NCI-H1930 (cell line): ENCODE results near the gene DRG2.
A peak's percentile ranks its signal among the peaks of the same experiment; 100 is the strongest.

Experiments used
- DNase-seq, 2 experiments: peaks; one replicate each; lab custom pipeline; 2025; lab: John Stamatoyannopoulos, UW

Gene DRG2

DNA sequence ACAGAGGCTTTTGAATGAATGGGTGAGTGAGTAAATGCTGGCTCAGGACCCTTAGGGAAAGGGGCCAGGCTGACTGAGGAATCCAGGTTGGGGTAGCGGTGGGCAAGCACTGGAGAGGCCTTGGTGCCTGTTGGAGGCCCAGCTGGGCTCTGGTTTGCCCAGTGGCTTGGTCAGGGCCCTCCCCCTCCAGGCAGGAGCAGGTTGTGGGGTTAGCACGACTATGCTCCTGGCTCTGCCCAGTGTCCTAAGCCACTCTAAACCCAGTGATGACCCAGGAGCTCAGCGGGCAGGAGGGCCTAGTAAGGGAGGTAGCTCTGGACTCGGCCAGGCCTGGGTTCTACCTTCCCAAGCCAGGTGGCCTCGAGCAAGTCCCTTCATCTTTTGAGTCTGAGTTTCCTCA is 28.3 kb downstream of the DRG2 start:
- DNase-seq = no peak

DNA sequence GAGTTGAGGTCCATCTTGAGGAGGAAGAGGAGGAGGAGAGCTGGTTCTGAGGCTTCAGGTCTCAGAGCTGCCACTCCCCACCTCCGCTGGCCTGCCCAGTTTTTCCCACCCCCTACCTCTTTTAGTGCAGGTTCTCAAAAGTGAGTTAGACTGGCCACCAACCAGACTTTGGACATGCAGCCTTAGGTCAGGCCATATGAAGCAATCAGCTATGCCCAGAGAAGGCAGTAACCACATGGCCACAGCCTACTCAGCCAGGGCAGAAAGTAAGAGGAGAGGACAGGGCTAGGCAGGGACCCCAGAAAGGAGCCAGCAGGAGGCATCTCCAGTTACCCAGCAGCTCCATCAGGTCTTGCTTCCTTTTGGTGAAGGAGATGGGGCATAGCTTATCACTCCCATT is 29.8 kb downstream of the DRG2 start:
- no peak for DNase-seq

DNA sequence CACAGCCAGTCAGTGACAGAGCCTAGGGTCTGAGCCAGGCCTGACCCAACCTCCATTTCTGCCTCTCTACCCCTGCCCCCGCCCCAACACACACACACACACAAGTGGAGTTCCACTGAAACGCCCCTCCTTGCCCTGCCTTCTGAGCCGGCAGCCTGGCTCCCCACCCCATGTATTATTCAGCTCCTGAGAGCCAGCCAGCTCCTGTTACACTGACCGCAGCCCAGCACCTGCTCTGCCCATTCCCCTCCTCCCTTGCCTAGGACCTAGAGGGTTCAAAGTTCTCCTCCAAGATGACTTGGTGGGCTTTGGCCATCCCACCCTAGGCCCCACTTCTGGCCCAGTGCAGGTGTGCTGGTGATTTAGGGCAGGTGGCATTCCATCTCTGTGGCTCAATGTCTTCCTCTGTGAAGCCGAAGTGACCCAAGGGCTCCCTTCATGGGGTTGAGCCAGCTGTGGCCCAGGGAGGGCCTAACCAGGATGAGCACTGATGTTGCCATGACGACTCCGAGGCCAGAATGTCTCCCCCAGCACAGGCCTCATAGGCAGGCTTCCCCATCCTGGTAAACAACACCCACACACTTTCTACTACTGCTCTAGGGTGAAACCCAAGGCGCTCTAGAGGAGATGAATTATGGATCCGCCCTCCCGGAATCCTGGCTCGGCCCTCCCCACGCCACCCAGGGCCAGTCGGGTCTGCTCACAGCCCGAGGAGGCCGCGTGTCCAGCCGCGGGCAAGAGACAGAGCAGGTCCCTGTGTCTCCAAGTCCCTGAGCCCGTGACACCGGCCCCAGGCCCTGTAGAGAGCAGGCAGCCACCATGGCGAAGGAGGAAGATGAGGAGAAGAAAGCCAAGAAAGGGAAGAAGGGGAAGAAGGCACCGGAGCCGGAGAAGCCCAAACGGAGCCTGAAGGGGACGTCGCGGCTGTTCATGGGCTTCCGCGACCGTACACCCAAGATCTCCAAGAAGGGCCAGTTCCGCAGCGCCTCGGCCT is 30.5 kb downstream of the DRG2 start:
- no peak for DNase-seq

DNA sequence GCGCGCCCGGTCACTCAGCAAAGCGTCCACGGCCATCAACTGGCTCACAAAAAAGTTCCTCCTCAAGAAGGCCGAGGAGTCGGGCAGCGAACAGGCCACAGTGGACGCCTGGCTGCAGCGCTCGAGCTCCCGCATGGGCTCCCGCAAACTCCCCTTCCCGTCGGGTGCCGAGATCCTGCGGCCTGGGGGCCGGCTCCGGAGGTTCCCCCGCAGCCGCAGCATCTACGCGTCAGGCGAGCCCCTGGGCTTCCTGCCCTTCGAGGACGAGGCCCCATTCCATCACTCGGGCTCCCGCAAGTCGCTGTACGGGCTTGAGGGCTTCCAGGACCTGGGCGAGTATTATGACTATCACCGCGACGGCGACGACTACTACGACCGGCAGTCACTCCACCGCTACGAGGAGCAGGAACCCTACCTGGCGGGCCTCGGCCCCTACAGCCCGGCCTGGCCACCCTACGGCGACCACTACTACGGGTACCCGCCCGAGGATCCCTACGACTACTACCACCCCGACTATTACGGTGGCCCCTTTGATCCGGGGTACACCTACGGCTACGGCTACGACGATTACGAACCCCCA is 31.5 kb downstream of the DRG2 start:
- no peak for DNase-seq

DNA sequence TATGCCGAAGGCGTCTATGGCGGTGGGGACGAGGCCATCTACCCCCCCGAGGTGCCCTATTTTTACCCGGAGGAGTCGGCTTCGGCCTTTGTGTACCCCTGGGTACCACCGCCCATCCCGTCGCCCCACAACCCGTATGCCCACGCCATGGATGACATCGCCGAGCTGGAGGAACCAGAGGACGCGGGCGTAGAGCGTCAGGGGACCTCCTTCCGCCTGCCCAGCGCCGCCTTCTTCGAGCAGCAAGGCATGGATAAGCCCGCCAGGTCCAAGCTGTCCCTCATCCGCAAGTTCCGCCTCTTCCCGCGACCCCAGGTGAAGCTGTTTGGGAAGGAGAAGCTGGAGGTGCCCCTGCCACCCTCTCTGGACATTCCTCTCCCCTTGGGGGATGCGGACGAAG is 32.2 kb downstream of the DRG2 start:
- no peak for DNase-seq

DNA sequence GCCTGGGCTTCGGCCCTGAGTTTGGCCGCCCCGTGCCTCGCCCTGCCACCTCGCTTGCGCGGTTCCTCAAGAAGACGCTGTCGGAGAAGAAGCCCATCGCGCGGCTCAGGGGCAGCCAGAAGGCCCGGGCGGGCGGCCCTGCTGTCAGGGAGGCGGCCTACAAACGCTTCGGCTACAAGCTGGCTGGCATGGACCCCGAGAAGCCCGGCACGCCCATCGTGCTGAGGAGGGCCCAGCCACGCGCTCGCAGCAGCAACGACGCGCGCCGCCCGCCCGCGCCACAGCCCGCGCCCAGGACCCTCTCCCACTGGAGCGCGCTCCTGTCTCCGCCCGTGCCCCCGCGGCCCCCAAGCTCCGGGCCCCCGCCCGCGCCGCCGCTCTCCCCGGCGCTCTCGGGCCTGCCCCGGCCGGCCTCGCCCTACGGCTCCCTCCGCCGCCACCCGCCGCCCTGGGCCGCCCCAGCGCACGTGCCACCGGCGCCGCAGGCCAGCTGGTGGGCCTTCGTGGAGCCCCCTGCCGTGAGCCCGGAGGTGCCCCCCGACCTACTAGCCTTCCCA is 32.8 kb downstream of the DRG2 start:
- no peak for DNase-seq

DNA sequence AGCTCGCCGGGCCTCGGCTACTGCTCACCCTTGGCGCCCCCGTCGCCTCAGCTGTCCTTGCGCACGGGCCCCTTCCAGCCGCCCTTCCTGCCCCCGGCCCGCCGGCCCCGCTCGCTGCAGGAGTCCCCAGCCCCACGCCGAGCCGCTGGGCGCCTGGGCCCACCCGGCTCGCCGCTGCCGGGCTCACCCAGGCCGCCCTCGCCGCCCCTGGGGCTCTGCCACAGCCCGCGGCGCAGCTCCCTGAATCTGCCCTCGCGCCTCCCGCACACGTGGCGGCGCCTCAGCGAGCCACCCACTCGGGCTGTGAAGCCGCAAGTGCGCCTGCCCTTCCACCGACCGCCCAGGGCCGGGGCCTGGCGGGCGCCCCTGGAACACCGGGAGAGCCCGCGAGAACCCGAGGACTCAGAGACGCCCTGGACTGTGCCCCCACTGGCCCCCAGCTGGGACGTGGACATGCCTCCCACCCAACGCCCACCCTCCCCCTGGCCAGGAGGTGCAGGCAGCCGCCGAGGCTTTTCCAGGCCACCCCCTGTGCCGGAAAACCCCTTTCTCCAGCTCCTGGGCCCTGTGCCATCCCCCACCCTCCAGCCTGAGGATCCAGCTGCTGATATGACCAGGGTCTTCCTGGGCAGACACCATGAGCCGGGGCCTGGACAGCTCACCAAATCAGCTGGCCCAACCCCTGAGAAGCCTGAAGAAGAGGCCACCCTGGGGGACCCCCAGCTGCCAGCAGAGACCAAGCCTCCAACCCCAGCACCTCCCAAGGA is 33.6 kb downstream of the DRG2 start:
- DNase-seq = no peak

DNA sequence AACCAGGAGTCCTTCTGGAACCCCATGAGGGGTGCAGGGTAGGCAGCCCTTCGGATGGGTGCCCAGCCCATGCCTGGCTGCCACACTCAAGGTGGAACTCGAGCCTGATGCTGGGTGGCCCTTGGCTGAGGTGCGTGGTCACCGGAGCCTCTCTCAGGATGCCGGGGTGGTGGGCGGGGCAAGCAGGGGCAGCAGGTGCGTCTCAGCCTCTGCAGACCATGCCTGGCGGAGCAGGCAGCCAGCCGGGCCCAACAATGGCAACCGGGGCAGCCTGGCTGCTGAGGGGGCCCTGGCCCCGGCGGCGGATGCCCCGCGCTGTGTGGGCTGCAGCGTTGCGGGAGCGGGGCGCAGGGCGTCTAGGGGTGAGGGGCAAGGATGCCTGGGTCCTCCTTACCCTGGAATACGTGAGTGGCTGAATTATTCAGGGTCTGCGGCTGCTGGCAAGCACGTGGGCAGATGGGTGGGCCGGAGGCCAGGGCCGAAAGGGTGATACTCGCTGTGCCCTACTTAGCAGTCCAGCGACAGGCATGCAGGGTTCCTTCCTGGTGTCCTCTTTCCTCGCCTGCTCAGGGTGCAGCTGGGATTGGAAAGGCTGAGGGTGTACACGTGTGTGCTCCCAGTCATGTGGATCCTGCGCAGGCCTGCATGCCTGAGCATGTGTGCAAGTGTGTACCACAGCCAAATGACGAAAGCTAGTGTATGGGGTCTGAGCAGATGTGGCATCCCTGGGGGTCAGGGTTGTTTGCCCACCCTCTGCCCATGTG is 35.4 kb downstream of the DRG2 start:
- no peak for DNase-seq

DNA sequence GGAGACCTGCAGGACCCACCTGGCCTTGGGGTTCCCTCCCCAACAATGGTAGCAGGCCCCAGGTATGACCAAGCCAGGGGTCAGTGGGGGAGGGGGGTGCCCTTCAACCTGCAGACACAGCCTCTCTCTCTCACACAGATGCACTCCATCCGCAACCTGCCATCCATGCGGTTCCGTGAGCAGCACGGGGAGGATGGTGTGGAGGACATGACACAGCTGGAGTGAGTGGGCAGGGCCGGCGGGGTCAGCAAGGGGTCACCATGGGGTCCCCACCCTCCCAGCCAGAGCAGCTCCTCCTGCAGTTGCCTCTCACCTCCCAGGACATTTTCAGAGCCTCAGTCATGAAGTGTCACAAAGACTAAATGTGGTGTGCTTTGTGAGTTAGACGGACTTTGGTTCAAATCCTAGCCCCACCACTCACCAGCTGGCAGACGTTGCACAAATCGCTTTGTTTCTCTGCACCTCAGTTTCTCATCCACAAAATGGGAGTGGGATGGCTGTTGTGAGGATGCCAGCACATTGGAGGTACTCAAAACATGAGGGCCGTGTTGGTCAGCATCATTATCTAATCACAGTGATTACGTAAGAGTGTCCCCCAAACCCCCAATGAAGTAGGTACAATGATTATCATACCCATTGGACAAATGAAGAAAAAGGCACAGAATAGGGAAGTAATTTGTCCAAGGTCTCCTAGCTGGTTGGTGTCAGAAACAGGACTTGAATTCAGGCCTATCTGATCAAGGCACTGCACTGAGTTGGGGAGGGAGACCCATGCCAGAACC is 36.8 kb downstream of the DRG2 start:
- no peak for DNase-seq

DNA sequence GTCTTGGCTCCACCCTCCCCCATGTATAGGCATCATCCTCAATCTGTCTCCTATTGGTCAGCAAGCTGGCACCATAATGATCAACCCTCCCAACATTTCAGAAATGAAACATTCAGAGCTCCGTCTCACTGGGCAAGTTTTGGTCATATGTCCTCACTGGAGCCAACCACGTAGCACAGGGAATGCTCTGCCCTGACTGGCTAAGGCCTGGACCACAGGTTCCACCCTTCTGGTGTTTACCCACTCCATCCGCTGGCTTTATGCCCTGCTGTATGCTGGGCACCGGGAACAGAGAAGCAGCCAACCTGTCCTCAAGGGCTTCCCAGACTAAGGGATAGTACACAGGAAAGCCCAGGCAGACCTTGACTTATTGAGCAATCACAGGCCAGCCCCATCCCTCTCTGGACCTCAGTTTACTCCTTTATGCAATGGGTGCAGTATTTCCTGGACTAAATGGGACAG is 41.3 kb downstream of the DRG2 start:
- DNase-seq = no peak

DNA sequence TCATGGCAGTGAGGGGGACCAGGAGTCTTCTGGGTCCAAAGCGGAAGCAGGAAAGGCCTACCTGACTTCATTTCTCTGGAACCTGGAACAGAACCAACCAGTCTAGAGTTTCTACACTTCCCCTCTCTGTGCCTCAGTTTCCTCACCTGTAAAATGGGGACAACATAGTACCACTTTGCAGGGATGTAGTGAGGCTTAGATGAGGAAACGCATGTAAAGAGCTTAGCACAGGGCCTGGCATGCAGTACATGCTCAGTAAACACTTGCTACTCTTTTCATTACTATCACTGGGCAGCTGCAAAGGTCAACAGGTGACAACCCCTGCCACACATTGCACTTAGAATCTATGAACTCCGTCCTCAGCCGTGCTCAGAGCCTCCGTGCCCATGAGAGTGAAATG is 45.0 kb downstream of the DRG2 start:
- no peak for DNase-seq

DNA sequence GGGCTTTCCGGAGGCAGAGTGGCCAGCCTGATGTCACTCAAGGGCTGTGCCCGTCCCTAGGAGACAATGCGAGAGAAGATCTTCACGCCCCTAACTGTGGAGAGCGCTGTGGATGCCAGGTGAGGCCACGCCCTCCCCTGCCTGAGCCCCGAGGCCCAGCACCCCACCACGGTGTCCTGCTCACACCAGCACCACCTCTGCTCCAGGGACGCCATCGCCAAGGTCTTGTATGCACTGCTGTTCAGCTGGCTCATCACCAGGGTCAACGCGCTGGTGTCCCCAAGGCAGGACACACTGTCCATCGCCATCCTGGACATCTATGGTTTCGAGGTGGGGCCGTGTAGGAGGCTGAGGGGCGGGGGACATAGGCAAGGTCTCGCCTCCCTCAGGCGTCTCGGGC is 48.6 kb downstream of the DRG2 start:
- no peak for DNase-seq

DNA sequence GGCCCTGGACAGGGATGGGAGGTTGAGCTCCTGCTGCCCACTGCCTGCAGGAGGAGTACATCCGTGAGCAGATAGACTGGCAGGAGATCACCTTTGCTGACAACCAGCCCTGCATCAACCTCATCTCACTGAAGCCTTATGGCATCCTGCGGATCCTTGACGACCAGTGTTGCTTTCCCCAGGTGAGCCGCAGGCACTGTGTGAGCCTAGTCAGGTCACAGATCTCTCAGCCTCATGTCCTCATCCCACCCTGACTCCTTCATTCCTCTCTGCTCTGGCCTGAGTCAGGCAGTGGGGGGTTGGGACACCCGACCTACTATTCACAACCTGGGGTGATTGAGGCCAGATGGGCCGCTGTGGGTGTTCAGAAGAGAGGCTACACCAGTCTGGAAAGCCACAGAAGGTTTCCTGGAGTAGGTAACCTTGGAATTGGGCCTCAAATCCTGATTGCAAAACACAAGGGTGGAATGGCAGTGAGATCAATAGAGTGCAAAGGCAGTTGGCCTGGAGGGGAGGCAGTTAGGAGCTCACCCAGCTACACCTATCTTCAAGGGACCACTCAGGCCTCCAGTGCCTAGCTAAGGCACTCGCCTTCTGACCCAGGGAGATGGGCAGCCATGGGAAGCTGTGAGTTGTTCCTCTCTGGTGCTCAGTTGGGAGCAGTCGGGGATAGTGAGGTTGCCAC is 50.5 kb downstream of the DRG2 start:
- no peak for DNase-seq

DNA sequence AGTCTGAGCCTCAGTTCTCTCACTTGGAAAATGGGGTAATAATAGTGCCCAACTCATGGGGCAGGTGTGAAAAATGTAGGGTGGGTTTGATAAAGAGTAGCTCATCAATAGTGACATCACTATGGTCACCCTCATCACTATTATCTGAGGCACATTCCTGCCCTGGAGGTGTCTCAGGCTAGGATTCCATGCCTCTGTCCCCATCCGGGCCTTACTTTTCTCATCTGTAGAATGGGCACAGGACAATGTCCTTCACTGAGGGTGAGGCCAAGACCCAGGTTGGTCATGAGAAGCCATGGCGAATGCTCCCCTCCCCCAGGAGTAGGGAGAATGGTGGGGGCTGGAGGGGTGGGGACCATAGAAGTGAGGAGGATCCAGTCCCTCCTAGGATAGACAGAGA is 51.3 kb downstream of the DRG2 start:
- no peak for DNase-seq

DNA sequence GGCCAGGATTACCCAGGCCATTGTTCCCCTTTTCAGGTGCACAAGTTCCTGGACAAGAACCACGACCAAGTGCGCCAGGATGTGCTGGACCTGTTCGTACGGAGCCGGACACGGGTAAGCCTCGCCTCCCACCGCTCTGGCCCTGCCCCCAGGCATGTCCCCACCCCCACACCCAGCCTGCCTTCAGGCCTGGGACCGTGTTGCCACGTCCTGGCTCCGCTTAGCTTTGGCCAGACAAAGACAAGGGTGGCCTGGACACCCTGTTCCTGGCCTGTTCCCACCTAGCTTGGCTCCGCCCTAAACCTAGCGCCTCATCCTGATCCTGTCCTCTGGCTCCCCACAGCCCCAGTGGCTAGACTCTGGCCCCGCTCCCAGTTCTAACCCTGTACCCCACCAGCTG is 51.8 kb downstream of the DRG2 start:
- DNase-seq = no peak

DNA sequence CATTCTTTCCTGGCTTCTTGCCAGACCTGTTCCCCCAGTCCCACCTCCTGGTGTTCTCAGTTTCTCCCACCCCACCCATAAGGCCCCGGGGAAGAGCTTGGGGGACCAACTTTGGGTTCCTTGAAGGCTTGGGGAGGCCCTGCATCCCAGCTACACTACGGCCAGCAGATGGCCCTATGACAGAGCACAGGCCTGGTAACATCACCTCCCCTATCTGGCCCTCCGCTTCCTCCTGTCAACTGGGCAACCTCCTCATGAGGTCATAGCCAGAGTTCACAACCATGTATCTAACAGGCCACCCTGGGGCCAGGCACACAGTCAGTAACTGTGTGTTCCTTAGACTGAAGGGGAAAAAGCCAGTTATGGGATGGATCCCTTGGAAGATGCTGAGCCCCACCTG is 52.2 kb downstream of the DRG2 start:
- peak in 1 of 2 experiments; percentile 10 for DNase-seq

DNA sequence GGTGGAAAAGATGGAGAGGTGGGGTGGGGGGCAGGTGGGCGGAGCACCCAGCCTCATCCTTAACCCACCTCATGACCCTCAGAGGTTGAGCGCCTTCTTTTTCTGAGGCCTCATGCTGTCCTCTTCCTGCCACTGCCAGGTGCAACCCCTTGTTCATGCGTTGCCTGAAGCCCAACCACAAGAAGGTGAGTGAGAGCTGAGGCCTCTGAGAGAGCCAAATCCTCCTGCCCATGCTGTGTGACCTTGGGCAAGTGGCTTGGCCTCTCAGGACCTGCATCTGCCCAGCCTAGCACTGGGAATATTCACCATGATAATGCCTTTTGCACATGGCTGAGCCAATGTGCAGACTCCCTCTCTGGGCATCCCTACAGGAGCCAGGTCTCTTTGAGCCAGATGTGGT is 52.9 kb downstream of the DRG2 start:
- DNase-seq = no peak

DNA sequence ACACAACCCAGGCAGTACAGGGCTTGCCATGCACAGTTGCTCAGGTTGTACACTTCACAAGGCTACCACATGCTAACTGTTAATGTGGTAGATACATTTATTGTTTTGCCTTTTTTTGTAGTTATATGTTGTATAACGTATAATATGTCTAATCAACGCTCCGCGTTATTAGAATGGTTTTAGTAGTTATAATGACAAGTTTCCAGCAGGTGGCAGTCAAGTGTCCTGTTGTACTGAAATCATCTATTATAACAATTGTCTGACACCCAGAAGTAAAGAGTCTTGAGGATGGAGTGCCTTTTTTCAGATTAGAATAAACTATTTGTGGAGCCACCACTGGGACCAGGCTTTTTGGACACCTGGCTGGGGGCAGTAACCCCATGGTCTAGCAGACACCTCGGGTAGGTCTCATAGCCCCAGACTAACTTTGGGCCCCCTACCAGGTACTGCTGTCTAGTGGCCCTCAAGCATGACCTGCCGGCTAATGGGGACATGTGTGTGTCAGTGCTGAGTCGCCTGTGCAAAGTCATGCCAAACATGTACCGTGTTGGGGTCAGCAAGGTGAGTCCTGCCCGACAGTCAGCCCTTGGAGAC is 53.6 kb downstream of the DRG2 start:
- DNase-seq = peak; percentile 8 to 40

DNA sequence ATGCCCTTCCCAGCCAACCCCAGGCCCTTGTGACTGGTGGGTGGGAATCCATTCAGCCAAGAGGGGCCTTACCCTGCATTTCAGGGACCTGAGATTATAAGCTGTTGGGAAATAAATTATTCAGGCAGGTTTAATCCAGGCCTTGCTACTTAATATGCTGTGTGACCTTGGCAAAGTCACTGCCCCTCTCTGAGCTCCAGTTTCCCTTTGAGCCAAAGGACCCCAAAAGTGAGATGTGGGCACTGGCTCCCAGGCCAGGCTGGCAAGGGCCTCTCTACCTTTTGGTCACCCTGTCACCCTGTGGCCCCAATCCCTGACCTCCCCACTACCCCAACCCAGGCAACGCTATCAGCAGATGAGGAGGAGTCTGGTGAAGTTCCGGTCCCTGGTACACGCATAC is 54.7 kb downstream of the DRG2 start:
- DNase-seq = no peak
